GM21786 (cell line): Measurements from ENCODE around the gene MYL10.

ENCODE experiments used
- ATAC-seq: cut with Tn5 transposase; IDR thresholded peaks from one replicate; pipeline ENCODE4 v1.9.1; 2021; ENCODE audit not compliant: unreplicated experiment

The MYL10 gene

DNA sequence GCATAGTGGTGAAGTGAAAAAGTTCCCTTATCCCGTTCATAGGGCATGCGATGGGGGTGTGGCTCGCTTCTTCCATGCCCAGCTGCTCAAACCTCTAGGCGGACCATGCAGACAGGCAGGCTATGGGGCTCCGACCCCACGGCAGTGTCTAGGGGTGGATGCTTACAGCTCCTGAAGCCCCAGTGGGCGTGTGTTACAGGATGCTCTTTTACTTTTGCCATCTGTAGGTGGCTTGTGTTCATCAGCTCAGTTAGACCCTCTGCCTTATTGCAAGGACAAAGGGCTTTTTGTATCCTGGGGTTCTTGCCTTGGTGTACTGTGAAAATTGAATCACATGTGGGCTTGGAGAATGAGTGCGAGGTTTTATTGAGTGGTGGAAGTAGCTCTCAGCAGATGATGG is at the start of gene MYL10:
Gene MYL10 (minus strand): TSS at position 126 of the 400 bp plus-strand sequence. CDS start 178 bp downstream, outside the sequence.
- no peak for ATAC-seq

DNA sequence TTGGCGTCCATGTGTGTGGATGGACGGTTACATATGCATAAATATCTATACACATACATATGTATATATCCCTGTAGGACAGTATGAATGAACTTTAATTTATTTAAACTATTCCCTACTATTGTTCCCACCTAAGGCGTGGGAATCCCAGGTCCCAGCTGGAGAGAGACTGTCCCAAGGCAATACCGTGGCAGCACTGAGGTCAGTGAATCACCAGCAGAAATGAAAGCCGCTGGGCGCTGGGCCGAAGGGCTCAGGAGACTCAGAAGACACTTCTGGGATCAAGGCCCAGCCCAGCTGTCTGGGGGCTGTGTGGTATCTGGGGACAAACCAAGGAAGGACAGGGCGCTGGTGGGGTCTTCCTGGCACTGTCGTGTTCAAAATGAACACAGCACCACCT is 49.6 kb upstream of the MYL10 start:
- no peak for ATAC-seq

DNA sequence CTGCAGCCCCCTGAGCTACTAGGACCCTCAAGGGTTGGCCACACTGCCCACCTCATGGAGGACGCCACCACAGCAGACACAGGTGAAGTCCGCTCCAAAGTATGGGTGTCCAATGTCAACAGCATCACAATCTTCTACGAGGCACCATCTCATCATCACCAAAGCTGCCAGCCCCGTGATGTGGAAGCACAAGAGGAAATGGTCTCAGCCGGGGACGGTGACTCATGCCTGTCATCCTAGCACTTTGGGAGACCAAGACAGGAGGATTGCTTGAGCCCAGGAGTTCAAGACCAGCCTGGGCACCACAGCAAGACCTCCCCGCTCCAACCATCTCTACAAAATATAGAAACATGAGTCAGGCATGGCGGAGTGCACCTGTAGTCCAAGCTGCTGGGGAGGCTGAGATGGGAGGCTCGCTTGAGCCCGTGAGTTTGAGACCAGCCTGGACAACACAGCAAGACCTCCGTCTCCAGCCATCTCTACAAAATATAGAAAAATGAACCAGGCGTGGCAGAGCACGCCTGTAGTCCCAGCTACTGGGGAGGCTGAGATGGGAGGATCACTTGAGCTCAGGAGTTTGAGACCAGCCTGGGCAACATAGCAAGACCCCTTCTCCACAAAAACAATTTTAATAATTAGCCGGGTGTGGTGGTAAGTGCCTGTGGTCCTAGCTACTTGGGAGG is 48.8 kb upstream of the MYL10 start:
- no peak for ATAC-seq

DNA sequence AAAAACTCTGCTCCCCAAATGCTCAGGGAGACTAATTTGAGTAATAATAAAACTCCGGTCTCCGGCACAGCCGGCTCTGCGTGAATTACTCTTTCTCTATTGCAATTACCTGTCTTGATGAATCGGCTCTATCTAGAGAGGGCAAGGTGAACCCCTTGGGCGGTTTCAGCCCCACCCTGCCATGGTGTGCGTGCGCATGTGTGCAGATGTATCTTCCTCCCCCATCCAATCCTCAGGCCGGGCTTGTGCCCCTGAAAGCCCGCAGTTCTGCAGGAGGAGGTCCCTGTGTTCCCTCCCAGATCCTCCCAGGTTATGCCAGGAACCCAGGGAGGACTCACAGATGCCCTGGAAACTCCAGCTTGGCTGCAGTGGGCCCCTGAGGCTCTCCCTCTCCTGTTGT is 48.3 kb upstream of the MYL10 start:
- no peak for ATAC-seq

DNA sequence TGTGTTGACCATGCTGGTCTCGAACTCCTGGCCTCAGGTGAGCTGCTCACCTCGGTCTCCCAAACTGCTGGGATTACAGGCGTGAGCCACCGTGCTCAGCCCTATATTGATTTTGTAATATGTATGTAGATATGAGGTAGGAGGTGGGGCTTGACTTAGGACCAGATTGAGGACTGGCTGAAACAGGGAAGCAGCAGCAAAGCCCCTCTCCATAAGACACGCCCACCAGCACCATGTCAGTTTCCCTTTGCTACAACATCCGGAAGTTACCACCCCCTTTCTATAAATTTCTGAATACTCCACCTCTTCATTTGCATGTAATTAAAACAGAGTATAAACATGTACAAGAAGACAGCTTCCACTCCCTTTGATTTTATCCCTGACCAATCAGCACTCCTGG is 47.9 kb upstream of the MYL10 start:
- no peak for ATAC-seq

DNA sequence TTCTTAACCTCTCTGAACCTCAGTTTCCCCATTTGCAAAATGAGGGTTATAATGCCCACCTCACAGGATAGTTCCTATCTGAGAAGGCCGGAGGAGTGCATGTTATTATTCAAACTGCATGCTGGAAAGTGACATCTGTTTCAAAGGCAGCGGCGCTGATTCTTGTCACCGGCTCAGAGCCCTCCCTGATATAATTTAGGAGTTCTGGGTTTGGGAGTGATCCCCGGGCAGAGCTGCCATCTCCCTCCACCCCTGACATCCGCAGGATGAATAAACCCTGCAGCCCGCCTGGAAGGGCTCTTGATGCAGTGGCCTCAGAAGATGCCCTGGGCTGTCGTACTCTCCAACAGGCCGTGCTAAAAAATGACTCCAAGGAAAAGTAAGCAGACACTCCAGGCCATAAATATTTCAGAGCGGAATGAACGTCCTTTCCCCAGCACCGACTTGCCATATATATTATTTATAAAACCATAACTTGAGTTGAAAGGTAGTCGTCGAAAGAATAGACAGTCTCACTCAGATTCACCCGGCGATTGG is 47.0 kb upstream of the MYL10 start:
- no peak for ATAC-seq

DNA sequence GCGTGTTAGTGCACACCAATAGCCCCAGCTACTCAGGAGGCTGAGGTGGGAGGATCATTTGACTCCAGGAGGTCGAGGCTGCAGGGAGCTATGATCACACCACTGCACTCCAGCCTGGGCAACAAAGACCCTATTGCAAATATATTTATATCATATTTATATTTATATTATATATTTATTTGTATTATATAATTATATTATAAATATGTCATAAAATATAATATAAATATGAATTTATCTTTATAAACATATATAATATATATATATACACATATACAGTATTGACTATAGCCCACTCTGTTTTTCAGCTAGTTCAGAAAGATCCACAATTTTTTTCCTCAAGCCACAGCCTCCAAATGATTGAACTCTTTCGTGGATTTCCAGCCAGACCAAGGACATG is 45.3 kb upstream of the MYL10 start:
- no peak for ATAC-seq

DNA sequence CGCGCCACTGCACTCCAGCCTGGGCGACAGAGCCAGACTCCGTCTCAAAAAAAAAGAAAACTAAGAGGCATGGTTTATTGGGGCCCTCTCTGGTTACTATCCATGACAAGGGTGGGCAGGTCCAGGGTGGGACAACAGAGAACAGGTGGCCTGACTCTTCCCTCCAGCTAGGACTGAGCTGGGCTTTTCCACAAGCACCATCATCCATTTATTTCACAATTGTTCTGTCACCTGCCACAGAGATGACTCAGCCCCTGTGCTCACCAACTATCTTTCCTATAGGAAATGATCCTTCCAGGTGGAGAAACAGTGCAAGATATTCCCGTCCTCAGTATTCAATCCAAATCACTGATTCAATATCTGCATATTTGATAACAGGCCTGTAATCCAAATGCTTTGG is 44.9 kb upstream of the MYL10 start:
- no peak for ATAC-seq

DNA sequence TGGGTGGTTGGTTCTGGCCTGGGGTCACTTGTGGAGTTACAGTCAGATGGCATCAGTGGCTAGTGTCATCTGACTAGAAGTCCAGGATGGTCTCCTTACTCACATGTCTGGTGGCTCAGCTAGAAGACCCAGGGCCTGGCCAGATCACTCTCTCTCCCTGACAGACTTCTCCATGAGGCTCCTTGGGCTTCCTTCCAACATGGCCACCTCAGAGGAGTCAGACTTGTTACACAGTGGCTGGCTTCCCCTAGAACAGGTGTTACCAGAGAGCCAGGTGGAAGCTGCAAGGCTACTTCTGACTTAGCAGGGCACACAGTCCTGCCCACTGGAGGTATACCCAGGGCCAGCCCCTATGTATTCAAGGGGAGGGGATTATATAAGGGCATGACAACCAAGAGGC is 44.2 kb upstream of the MYL10 start:
- ATAC-seq = no peak

DNA sequence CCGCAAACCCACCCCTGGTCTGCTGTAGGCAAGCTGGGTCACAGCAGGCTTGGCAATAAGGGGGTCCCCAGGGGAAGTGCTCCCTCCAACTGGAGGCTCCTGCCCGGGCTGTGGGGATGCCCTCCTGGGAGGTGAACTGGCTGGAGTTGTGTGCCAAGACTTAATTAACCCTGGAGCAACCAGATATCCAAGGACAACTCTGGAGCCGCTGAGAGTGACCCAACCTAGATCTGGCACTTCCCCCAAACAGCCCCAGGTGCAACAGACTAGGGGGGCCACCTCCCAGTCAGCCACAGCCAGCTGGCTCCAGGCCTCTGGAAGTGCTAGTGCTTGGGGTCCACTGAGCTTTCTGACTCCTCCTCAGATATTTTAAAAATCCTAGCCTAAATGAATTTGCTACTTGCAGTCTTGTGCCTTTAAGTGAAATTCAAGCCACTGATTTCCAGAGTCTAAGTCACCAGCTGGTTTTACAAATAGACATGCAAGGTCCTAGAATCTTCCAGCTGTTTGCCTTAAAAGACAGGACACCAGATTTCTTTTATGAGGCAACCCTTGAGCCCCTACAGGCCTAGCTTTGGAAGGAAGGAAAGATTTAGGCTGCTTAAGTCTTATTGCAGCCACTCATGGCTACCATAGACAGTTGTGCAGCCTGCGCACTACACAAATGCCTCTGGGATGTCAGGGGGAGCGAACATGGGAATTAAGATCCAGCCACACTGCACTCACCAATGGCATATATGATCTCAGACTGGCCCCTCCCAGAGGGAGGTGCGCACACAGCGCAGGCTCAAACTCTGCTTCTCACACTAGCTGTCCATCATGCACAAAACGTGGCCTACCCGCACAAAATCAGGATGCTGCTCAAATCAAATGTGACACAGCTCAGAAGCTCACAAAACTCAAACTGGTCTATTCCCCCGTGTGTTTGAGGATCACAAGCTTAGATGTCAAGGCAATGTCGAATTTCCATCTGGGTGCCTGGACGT is 42.6 kb upstream of the MYL10 start:
- ATAC-seq = no peak

DNA sequence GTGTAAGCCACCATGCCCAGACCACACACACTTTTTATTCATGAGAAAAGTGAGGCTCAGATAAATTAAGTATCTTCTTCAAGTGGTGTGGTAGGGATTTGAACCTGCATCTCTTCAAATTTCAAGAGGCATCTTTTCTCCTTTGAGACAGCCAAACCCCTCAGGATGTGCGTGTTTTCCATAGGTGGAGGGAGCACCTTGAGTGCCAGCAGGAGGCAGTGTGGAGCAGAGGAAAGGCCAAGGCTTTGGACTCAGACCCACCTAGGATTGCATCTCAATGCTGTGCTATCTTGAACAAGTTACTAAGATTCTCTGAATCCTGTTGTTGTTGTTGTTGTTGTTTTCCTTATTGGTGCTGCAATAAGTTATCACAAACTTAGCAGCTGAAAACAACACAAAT is 40.2 kb upstream of the MYL10 start:
- no peak for ATAC-seq

DNA sequence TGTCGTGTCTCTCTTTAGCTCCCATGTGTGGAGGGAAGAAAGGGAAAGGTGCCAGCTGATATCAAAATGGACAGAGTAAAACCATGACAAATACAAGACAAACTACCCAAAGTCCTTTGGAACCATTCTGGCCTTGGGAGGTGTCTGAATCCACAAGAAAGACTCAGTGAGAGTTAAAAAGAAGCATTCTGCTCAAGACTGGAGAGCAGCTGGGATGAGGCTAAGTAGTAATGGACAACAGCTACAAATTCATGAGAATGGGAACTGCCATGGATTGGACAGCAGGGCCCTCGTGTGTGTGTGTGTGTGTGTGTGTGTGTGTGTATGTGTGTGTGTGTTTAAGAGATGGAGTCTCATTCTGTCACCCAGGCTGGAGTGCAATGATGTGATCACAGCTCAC is 39.6 kb upstream of the MYL10 start:
- no peak for ATAC-seq

DNA sequence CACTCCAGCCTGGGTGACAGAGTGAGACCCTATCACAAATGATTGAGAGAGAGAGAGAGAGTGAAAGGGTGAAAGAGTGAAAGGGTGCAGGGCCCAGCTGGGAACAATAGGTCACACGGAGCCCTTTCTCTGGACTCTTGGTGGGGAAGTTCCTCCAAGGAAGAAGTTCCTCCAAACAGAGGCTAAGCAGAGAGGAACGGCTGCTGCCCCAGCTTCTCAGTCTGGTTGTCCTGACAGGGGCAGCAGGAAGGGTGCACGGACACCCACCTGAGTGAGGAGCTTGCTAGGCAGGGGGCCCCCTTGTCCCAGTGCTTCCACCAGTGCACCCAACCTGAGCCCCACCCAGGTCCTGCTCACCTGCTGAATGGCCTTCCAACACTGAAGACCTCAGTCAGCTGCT is 38.8 kb upstream of the MYL10 start:
- no peak for ATAC-seq

DNA sequence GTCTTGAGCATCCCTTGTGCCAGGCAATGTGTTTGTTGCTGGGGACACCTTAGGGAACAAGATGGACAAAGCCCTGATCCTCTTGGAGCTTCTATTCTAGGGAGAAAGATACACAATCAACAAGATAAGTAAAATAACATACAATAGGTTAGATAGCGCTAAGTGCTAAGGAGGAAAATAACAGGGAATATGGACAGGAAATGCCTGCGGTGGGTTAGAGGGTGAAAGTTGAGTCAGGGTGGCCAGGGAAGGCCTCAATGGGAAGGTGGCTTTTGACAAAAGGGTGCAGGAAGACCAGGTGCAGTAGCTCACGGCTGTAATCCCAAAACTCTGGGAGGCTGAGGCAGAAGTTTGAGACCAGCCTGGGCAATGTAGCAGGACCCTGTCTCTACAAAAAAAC is 38.3 kb upstream of the MYL10 start:
- ATAC-seq = no peak

DNA sequence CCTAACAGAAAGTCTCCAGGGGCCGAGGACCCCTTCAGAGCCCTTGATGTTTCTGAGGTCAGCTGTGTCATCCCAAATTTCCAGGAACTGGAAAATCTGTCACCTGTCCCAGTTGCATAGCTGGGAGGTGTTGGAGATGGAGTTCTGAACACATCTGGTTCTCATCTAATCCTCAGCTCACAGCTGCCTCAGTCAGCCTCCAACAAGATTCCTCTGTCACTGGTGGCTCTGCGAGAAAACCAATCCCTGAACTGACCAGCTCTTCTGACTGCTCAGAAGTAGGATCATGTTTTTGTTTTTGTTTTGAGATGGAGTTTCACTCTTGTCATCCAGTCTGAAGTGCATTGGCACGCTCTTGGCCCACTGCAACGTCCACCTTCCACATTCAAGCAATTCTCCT is 37.6 kb upstream of the MYL10 start:
- ATAC-seq = no peak

DNA sequence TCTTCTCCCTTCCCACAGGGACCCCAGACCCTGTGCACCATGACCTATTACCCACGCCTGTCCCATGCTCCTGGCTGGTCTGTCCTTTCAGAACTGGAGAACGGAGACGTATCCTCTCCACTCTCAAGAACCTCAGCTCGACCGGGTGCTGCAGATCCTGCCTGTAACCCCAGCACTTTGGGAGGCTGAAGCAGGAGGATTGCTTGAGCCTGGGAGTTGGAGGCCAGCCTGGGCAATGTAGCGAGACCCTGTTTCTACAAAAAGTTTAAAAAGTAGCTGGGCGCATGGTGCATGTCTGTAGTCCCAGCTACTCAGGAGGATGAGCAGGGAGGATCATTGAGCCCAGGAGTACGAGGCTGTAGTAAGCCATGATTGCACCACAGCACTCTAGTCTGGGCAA is 37.2 kb upstream of the MYL10 start:
- ATAC-seq = no peak

DNA sequence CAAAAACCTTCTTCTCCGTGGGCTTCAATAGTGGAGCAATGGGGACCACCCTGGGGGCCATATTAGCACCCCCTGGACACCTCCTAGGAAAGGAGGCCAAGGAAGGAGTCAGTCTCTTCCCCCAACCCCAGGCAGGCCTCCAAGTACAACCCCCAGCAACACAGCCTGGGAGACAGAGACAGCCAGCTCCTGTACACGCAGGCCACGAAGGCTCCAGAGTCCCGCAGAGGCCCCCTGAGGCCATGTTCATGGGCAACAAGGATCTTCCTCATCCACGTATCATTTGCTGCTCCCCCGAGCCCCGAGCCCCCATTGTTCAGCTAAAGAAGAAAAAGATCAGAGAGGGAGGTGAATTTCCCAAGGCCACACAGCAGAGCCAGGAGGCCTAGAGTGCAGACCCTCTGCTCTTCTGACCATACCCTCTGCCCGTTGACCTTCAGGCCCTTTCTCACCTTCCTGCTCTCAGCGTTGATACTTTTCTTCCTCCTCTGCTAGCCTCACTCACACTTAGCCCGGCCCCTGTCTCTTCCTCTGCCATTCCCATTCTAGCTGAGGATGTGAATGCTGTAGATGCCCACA is 35.9 kb upstream of the MYL10 start:
- no peak for ATAC-seq

DNA sequence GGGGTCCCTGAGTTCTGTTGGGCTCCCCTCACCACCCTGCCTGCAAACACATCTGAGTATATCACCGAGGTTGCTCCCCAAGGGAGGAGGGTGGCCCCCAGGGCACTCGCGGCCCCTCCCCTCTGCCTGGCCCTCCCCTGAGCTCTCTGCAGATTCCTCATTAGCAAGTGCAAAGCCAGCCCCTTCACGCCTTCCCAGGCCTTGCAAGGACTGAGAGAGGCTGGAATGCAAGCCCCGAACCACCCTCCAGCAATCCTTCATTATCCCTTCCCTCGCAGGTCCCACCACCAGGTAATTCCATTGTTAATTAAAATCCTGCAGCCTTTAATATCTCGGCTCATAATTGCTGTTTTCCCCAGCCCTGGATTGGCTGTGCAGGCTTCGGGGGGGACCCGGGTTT is 35.3 kb upstream of the MYL10 start:
- ATAC-seq = no peak

DNA sequence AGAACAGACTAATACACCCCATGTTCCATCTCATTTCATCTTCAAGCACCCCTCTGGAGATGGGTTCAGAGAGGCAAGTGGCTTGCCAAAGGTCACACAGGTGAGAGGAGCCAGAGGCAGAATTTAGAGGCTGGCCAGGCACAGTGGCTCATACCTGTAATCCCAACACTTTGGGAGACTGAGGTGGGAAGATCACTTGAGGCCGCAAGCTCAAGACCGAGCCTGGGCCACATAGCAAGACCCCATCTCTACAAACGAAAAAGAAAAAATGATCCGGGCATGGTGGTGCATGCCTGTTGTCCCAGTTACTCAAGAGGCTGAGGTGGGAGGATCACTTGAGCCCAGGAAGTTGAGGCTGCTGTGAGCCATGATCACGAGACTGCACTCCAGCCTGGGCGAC is 34.7 kb upstream of the MYL10 start:
- ATAC-seq = no peak

DNA sequence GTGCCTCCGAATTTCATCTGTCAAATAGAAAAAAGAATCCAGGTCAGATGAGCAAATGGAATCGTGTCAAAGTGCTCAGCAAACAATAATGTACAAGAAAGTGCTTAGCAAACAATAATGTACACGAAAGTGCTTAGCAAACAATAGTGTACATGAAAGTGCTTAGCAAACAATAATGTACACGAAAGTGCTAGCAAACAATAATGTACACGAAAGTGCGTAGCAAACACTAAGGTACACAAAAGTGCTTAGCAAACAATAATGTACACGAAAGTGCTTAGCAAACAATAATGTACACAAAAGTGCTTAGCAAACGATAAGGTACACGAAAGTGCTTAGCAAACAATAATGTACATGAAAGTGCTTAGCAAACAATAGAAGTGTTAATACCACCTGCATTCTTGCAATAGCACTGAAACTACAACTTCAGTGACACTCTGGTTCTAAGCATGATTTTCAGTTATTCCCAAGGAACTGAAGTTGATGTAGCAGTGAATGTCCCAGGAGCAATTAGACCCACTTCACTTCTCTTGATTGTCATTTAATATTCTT is 33.4 kb upstream of the MYL10 start:
- ATAC-seq = no peak

DNA sequence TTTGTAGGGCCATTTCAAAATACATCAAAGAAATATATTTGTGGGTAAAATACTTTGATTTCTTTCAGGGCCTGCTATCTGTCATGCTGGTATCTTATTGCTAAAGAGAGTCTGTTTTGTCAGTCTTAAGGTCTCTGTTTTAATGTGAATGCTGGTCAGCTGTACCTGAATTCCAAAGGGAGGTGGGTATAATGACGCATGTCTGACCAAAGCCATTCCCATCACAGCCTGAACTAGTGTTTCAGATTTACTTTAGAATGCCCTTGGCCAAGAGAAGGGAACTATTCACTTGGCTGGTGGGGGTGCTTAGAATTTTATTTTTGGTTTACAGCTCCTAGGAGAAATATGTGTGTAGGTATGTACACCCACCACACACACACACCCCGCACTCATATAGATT is 30.6 kb upstream of the MYL10 start:
- no peak for ATAC-seq
